A204.1 (cell line): ENCODE measurements around the gene NEK11.
"Not testable (repeated sequence)": the region's sequence is repeated elsewhere in the genome, so short reads cannot be mapped to it uniquely, and the experiment has no call there.

Experiments used
- FAIRE-seq: peaks from 2 replicates; lab custom pipeline; 2012; peaks lifted over from hg19 to GRCh38; lab: Jason Lieb, UNC

NEK11 gene

DNA sequence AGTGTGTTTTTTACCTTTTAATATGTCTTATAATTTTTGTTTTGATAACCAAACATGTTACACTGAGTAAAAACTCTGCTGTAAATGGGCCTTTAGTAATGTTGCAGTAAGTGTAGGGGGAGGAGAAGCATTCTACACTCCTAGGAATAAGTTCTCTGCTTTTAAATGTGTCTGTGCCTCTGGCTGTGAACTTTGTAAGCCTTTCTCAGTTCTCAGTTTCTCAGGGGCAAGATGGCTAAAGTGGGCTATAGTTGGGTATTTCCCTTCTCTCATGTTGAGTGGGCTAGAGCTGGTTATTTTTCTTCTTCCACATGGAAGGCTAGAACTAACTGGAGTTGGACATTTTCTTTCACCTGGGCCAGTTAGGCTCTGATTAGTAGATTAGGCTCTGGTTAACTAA is 279.6 kb downstream of the NEK11 start:
- no peak for FAIRE-seq

DNA sequence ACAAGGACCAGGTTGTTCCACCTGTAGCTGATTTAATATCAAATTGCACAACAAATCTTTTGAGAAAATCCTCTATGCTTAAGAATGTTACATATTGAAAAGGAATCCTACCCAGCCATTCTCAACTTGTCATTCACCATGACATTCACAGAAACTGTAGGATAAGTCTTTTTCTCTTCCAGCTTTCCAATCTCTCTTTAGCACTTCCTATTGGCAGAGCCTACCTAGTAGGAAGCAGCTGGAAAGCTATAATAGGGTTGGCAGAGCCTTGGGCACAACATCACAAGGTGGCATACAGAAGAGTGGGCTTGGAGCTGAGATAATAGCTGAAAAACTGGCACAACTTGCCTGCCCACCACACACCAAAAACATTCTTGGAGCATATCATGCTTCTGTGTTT is 287.6 kb downstream of the NEK11 start:
- no peak for FAIRE-seq

DNA sequence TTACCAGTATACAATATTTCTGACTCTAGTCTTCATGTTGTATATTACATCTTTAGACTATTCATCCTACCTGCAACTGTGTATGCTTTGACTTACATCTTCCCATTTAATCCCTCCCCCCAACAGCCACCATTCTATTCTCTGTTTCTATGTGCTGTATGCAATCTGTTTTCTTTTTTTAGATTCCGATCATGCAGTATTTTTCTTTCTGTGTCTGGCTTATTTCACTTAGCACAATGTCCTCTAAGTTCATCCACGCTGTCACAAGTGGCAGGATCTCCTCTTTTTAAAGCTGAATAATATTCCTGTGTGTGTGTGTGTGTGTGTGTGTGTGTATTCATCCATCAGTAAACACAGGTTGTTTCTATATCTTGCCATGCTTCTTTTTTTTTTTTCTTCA is 288.5 kb downstream of the NEK11 start:
- no peak for FAIRE-seq

DNA sequence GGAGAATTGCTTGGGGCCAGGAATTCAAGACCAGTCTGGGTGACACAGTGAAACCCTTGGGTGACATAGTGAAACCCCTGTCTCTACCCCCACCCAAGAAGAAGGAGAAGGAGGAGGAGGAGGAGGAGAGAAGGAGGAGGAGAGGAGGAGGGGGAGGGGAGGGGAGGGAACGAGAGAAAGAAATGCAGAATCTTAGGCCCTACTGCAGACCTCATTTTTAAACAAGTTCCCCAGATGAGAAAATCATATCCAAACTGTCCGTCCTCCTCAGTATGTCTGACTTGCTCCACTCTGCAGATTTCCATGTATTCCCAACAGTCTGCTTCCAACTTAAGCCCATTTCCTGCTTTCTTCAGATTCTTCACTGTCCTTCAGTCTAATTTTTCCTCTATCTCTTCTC is 291.0 kb downstream of the NEK11 start:
- no peak for FAIRE-seq

DNA sequence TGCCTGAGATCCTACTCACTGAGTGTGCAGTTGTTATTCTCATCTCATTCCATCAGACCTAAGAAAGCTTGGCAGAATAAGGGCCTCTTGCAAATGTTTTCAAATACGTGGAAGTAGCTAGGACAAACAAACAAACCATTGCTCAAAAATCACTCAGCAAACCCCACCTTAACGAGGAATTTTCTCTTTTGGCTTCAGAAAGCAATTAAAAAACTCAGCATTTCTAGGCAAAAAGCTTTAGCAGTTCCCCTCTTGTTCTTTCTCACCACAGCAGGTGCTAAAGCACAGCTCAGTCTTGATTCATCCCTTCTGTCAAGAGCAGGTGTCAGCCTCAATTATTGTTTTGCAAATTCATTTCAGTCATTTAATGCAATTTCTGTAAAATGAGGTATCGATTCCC is 296.3 kb downstream of the NEK11 start:
- FAIRE-seq = no peak

DNA sequence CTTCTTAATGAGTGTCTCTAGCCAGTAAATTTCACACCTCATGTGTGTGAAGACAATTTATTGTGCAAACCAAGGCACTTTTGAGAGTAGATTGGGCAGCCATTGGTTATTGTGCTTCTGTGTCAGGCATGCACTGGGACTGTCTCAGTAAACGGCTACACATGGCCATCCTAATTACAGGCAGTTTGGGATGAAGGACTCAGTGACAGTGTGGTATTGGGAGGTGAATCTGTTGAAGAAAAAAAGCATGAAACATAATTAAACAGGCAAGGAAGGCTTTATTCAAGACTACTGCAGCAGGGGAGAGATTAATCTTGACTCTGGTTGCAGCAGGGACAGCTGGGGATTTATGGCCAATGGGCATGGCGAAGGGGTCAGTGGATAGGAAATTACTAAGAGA is 297.1 kb downstream of the NEK11 start:
- FAIRE-seq = no peak

DNA sequence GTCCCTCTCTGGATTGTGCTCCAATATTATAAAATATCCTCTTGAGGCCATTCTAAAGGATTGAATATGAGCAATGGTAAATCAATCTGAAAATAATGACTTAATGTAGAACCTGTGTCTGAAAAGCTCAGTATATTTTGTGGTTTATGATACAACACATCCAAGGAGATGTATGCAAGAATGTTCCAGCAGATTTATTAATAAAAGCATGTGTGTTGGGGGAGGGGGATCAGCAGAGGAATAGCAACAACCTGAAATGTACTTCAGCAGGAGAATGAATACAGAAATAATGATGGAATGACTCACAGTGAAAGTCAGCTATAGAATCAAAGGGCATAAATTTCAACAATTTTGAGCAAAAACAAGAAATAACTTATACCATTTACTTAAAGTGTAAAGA is 298.2 kb downstream of the NEK11 start:
- FAIRE-seq = no peak

DNA sequence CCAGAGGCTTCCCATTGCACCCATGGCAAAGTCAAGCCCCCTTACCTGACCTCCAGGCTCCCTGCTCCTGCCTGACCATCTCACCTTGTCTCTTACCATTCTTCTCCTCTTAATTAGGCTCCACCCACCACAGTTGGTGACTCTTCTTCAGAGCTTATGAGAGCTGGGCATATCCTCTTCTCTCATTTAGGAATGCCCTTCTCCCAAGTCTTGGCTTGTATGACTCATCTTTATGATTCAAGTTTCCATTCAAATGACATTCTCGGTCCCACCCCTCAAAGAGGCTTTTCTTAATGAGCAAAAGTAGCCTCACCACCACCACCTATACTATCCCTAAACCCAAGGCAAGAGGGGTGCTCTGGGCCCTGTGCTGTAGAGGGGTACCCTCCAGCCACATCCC is 299.6 kb downstream of the NEK11 start:
- FAIRE-seq = no peak

DNA sequence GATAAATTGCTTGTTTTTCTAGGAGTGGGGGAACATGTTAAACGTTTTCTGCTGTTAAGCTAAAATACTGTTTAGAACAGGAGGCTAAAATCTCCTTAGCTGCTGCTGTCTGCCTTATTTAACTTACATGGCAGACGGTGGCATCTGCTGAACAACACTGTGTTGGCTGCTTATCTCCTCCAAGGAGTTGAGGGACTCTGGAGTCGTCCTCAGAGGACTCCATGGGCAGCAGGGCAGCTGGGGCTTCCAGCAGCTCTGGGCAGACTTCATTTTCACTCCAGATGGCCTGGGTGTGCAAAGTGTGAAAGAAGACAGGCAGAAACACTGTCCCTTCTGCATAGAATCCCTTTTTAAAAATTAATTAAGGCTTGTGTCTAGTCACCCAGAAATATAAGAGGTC is 302.0 kb downstream of the NEK11 start:
- no peak for FAIRE-seq

DNA sequence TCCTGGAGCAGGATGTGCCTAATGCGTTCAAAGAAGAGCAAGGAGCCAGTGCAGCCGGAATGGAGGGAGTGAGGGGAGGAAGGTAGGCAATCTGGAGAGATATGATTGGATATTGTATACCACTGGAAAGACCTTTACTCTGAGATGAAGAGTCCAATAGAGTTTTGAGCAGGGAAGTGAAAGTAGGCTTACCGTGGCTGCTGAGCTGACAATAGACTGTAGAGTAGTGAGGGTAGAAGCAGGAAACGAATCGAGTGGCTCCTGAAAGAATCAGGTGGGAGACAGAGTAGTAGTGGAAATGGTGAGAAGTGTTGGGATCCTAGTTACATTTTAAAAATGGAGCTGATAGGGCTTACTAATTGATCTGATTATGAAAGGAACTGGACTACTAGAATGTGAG is 303.1 kb downstream of the NEK11 start:
- no peak for FAIRE-seq

DNA sequence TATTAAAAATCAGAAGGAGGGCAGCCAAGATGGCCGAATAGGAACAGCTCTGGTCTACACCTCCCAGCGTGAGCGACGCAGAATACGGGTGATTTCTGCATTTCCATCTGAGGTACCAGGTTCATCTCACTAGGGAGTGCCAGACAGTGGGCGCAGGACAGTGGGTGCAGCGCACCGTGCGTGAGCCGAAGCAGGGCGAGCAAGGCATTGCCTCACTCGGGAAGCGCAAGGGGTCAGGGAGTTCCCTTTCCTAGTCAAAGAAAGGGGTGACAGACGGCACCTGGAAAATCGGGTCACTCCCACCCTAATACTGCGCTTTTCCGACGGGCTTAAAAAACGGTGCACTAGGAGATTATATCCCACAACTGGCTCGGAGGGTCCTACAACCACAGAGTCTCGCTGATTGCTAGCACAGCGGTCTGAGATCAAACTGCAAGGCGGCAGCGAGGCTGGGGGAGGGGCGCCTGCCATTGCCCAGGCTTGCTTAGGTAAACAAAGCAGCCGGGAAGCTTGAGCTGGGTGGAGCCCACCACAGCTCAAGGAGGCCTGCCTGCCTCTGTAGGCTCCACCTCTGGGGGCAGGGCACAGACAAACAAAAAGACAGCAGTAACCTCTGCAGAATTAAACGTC is 304.9 kb downstream of the NEK11 start:
- FAIRE-seq = not testable (repeated sequence)

DNA sequence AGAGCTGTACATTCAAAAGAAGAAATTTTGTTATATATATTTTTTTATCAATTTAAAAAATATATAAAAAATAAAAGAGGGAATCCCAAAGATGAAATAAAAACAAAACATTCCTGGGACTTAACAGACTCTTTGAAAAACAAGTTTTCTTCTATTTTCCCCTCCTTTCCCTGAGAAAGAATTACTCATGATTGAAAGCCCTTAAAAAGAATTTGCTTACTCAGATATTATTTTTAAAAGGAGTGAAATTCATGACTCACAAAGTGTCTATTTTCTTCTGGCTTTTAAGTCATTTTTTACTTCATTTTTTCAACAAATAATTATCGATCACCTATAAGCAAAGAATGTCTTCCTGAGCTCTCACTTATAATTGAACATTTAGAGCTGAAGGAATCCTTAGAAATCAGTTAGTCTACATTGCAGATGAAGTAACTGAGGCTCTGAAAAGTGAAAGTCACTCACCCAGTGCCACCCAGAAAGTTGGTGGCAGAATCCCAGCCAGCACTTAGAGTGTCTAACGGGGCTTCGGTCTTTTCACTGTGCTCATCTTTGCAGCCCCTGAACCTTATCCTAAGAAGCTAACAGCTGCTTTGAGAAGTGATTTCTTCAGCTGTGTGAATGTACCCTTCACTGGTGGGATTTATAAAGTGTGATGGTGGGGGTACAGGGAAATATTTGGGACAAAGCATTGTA is 312.4 kb downstream of the NEK11 start:
- no peak for FAIRE-seq

DNA sequence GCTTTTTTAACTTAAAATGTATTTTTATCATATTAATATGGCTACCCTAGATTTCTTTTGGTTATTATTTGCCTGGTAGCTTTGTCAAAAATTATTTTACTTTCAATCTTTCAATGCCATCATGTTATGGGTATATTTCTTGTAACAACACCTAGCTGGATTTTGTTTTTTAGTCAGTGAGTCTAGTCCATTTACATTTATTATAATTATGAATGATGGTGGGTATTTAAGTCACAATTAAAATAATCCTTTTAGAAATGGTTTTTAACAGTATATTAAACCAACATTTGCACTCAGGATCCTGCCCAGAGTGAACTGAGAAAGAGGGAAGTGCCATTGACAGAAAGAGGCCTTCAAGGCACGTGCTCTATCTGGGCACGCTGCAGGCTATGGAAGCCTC is 315.1 kb downstream of the NEK11 start:
- no peak for FAIRE-seq

DNA sequence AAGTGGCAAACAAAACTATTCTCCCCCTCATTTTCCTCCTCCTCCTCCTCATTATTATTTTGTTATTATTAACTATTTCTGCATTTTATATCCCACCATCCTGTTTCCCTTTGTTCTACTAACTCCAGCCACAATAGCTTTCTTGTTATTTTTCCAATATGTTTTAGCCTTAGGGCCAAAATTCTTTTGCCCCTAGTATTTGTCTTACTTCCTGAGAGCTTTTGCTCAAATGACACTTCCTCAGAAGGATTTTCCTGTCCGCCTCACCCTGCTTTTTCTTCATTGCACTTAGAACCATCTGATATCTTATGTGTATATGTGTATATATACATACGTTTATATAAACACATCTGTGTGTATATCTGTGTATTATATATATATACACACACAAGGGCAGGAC is 322.2 kb downstream of the NEK11 start:
- no peak for FAIRE-seq

DNA sequence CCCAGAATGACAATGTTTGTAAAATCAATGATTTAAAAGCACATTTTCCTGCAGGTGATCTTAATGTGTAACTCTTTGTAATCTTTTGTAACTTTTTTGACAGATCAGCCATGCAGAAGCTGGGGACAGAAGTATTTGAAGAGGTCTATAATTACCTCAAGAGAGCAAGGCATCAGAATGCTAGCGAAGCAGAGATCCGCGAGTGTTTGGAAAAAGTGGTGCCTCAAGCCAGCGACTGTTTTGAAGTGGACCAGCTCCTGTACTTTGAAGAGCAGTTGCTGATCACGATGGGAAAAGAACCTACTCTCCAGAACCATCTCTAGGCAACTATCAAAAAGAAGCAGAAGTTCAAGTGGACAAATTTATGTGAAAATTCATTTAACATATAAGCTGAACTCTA is 322.8 kb downstream of the NEK11 start:
- FAIRE-seq = no peak

DNA sequence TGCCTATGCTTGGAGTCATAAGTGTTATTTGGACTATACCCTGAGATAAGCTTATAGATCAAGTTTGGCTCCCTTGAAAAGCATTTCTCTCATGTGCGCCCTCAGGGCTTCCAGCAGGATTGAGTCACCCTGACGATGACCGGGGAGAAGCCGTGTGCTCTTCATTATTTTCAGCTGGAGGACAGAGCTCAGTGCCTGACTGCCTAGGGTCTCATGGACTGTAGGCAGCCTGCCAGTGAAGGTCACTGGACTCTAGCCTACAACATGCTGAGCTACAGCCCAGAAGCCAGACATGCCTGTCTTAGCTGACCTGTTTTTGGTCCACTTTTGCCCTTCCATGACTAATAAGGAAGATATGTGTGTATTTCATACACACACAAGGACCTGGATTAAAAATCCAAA is 323.3 kb downstream of the NEK11 start:
- no peak for FAIRE-seq

DNA sequence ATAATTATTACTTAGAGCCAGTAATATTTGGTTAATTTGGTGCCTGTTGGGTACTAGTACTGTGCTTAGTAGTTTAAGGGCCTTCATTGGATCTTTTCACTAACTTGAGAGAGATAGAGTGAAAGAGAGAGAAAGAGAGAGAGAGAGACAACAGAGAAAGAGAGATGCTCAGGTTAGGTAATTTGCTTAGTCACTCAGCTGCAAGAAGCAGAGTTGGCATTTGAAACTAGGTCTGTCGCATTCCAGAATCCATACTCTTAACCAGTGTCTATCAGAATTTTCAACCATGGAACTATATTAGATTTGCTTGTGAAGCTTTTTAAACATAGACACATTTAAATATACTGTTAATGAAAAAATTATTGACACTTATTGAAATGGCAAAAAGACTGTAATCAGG is 323.8 kb downstream of the NEK11 start:
- no peak for FAIRE-seq

DNA sequence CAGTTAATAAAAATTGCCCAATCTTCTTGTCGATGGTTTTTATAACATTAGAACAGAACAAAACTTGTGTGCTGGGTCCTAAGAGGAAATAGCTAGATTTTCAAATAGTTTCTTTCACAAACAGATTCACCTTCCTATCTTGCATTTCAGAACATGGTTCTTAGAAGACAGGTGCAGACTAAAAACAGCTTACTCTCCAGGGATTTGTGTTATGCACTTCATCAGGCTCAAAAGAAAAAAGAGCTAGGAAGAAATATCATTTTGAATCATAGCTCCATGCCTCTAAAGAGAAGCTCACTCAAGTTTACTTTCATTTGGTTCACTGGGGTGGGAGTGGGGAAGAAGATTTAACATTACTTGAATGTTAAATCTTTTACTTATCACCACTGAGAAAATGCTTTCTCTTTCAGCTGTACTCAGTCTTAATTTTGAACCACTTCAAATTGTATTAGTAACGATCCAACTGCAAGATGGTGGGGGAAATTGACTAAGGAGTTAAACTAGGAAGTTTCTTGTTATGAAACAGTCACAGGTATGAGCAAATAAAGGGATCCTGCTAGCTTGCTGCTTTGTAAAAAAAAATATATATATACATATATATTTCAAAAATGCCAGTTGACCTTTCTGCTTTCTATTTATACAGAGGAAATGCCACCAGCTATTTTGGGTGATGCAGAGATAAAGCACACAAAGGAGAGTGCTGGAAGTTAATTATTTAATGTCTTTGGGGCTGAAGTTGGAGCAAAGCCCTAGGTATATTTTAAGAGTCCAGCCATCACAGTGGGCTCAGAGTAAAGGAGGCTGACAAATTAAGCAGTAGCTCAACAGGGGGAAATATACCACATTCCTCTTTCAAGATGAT is 326.6 kb downstream of the NEK11 start:
- no peak for FAIRE-seq

DNA sequence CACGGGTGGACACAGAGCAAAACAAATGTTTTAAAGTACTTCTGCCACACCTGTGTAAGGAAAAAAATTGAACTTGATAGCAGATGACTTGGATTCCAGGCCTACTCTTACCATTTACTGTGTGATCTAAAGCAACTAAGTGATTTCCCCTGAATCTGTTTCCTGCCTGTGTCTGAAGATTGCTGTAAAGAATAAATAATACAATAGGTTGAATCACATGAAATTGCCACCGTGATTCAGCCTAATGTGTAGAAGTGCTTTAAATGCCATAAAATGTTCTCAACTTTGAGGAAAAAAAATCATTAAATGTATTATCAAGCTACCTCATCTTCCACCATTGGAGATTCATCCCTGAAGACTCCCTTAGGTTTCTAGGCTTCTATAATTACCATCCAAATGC is 327.3 kb downstream of the NEK11 start:
- no peak for FAIRE-seq

DNA sequence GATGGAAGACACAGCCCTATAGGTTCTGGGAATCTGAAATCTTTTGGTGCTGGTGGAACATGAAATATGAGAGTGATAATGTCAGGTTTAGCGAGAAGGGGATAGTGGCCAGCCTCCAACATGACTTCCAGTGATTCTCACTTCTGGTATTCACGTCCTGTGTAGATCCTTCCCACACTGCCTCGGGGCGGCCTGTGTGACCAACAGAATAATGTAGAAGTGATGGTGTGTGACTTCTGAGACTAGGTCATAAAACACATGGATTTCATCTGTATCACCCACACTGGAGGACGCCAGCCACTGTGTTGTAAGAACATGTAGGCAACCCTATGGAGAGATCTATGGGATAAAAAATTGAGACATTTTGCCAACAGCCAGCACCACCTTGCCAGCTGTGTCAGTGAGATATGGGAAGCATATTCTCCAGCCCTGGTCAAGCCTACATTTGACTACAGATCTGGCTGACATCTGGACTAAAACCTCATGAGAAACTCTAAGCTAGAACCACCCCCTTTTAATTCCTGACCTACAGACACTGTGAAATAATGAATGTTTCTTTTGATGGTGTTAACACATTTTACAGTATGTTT is 329.4 kb downstream of the NEK11 start:
- no peak for FAIRE-seq

DNA sequence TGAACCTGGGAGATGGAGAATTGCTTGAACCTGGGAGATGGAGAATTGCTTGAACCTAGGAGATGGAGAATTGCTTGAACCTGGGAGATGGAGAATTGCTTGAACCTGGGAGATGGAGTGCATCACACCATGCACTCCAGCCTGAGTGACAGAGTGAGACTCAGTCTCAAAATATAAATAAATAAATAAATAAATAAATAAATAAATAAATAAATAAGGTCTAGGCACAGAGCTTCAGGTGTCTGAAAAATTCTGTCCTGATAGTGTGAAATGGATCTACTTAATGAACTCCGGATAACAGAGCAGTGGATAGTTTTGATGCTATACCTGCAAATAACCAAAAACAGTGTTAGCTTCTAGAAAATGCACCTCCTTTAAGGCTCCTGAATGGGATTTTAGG is 330.6 kb downstream of the NEK11 start:
- FAIRE-seq = no peak

DNA sequence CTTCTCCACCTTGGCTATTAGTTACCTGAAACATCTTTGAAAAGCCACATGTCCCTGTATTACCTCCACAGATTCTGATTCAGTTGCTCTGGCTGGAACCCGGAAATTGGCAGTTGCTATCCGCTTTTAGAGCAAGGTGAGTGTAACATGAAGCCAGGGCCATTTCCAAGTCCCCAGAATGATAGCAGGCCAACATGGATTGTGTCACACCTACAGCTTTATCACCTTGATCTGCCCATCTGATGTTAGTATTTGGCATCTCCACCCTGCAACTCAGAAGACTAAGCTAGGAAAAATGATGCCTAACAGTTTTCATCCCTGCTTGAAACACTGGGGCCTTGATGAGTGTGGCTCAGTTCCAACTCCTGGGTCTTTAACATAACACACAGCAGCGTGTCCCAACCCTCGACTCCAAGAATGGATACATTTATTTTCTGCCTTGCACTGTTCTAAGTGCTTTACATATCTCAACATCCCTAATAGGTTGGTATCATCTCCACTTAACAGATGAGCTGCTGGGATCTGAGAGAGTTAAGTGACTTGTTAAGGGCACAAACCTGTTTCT is 333.6 kb downstream of the NEK11 start:
- FAIRE-seq = no peak

DNA sequence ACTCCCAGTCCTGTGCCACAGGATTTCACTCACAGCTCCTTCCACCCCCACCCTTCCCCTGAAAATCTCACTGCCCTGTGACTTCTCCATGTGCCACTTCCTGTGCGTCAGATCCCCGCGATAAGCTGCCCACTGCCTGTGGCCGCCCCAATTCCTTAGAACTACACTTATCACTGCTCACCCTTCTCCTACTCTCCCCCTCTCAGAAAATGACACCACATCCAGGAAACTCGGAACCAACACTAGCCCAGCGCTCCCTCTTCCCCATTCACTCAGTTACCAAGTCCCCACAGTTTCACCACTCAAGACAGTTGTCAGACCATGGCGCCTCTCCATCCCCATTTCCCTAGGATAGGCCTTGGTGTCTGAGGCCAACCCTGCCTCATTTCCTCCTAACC is 334.4 kb downstream of the NEK11 start:
- FAIRE-seq = not testable (repeated sequence)
